Stomach (tissue), 9 donors: Measurements from ENCODE around the gene RCOR3. TPM values are rescaled to one million over a fixed set of nuclear protein-coding genes. Genes with fewer than 3 reads are reported as not detected.

Experiments used
- DNase-seq, 2 donors: peaks; one replicate each; pipeline versions ENCODE4 v3.0.0 to v3.0.0-alpha.2; 2013 to 2019
- H3K27ac ChIP-seq, 5 donors: fragments of 200-600 bp in 4 of 5; sonication (generic) in 4 of 5; one replicate each; pipeline ENCODE4 v1.5.1; 2013 to 2019; ENCODE audit warnings: mild to moderate bottlenecking in 1 of 5, moderate library complexity in 1 of 5
- H3K27me3 ChIP-seq, 3 donors: fragments of 200-600 bp; sonication (generic); one replicate each; pipeline ENCODE4 v1.5.1; 2017 to 2019; ENCODE audit warnings: mixed run types in 1 of 3
- H3K36me3 ChIP-seq, 4 donors: fragments of 200-600 bp; sonication (generic); 1 replicate in 3 of 4; 2 replicates in 1 of 4; pipeline ENCODE4 v1.5.1; 2016 to 2019
- H3K4me1 ChIP-seq, 4 donors: fragments of 200-600 bp; sonication (generic); one replicate each; pipeline ENCODE4 v1.5.1; 2016 to 2019
- H3K4me3 ChIP-seq, 4 donors: fragments of 200-600 bp; sonication (generic) in 3 of 4; one replicate each; pipeline ENCODE4 v1.5.1; 2016 to 2019; ENCODE audit warnings: mild to moderate bottlenecking in 1 of 4
- H3K9me3 ChIP-seq, 4 donors: fragments of 200-600 bp; sonication (generic); one replicate each; pipeline ENCODE4 v1.5.1; 2016 to 2019
- EP300 ChIP-seq: sonication (generic); formaldehyde crosslinking; IDR thresholded peaks from one replicate; pipeline ENCODE4 v1.6.1; 2017; ENCODE audit warnings: antibody characterized with exemption
- POLR2A ChIP-seq, 4 donors: fragments of 450-650 bp; IDR thresholded peaks; one replicate each; pipeline ENCODE4 v1.6.1; 2016; ENCODE audit warnings: antibody characterized with exemption in 4 of 4, control low read depth in 2 of 4, mild to moderate bottlenecking in 1 of 4, moderate library complexity in 1 of 4
- POLR2AphosphoS5 ChIP-seq, 3 donors: sonication (generic); formaldehyde crosslinking; IDR thresholded peaks; one replicate each; pipeline ENCODE4 v1.6.1; 2016; ENCODE audit warnings: antibody characterized with exemption in 3 of 3
- WGBS, 5 donors: extraction: QIAGEN DNeasy Blood & Tissue Kit in 3 of 5; methylation state at CpG; one replicate each; pipeline versions ENCODE4 v1.1.5 to v1.1.7; 2013 to 2018; 5-methylcytosine and 5-hydroxymethylcytosine counted together
- intact Hi-C: fragments of 100-400 bp; cut with DNase I; formaldehyde crosslinking; loops from one replicate; pipeline ENCODE4 v1.15.1; 2023; ENCODE audit warnings: low total_unique reads
- polyA plus RNA-seq, 3 donors: library from polyadenylated mRNA; stranded (reverse); fragments of 200-250 nt; gene quantifications; one replicate each; pipeline ENCODE4 v1.2.3, GENCODE V29; 2013
- total RNA-seq, 5 donors: library from RNA; depleted of rRNA; stranded (reverse); fragments of >200 nt; gene quantifications; one replicate each; pipeline versions ENCODE4 v1.1.0 to v1.2.3, GENCODE V29; 2014 to 2016
- TF ChIP-seq, protein P1 (sequence below), 7 experiments: fragments of 450-650 bp in 4 of 7; fragments of 200-600 bp in 3 of 7; sonication (generic) in 3 of 7; IDR thresholded peaks; one replicate each; pipeline ENCODE4 v1.5.1; 2016 to 2019; ENCODE audit warnings: antibody characterized with exemption in 7 of 7, control low read depth in 2 of 7, mild to moderate bottlenecking in 1 of 7
- donor health status: healthy with polysubstance abuse.
- donor health status: Bipolar disorder and iron deficiency.
- donor health status: healthy.

Gene RCOR3
- total and polyA plus RNA-seq, 8 donors, result 11.1 to 128 (median 22.0) TPM

DNA sequence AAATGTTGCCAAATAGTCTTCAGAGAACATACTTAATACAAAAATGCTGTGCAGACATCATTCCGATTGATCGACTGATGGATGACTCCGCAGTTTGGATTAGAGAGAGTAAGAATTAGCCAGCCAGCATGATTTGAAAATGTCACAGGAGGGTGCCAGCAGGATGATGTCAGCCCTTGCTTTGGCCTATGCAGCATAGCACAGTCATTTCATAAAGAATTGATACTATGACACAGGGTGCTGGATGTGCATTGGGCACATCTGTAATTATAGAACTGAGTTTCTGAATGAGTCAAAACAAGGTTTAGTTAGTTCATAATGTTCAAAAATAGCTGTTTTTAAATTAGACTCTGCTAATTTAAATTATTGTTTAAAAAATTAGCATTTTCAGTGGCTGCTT lies 45.9 kb downstream of the RCOR3 start:
- peaks cover 0 to 6% (median 0%) of the 10 kb centered on the region in 4 donors for H3K4me1 ChIP-seq
- H3K9me3 ChIP-seq, result no peaks in the 10 kb centered on the region
- no peak overlapping the region for H3K27ac ChIP-seq
- DNase-seq, result no peak
- H3K4me3 ChIP-seq, result no peak overlapping the region
- intact Hi-C loops, result no loop called here
- no peaks in the 10 kb centered on the region for H3K27me3 ChIP-seq
- H3K36me3 ChIP-seq, result peaks cover 10 to 63% (median 59%) of the 10 kb centered on the region in 4 donors
- 83 to 93% (median 92%) methylated on average over 3 of the region's 3 CpGs for WGBS, 5 donors
- TF ChIP-seq POLR2A (IDR thresholded peaks at IDR 0.05) (no peak), EP300 (no peak), POLR2AphosphoS5 (IDR thresholded peaks at IDR 0.05) (no peak)
- TF ChIP-seq, protein P1, sequence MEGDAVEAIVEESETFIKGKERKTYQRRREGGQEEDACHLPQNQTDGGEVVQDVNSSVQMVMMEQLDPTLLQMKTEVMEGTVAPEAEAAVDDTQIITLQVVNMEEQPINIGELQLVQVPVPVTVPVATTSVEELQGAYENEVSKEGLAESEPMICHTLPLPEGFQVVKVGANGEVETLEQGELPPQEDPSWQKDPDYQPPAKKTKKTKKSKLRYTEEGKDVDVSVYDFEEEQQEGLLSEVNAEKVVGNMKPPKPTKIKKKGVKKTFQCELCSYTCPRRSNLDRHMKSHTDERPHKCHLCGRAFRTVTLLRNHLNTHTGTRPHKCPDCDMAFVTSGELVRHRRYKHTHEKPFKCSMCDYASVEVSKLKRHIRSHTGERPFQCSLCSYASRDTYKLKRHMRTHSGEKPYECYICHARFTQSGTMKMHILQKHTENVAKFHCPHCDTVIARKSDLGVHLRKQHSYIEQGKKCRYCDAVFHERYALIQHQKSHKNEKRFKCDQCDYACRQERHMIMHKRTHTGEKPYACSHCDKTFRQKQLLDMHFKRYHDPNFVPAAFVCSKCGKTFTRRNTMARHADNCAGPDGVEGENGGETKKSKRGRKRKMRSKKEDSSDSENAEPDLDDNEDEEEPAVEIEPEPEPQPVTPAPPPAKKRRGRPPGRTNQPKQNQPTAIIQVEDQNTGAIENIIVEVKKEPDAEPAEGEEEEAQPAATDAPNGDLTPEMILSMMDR (IDR thresholded peaks at IDR 0.05), result no peak

GRCh38 chr1:211309617-211310016 lies 50.5 kb downstream of the RCOR3 start:
- Histone ChIP-seq H3K9me3 (no peaks in the 10 kb centered on the region), H3K4me1 (no peaks in the 10 kb centered on the region), H3K27me3 (no peaks in the 10 kb centered on the region), H3K4me3 (no peak overlapping the region), H3K27ac (no peak overlapping the region), H3K36me3 (peaks cover 16 to 48% (median 44%) of the 10 kb centered on the region in 4 donors)
- WGBS, 5 donors, result 65 to 86% (median 72%) methylated on average over 3 of the region's 3 CpGs
- no peak for TF ChIP-seq EP300
- TF ChIP-seq, protein P1 (IDR thresholded peaks at IDR 0.05), result no peak
- TF ChIP-seq POLR2AphosphoS5 (IDR thresholded peaks at IDR 0.05), result no peak
- no peak for TF ChIP-seq POLR2A (IDR thresholded peaks at IDR 0.05)
- DNase-seq, result no peak
- intact Hi-C loops, result no loop called here

GRCh38 chr1:211313392-211313791 lies 54.2 kb downstream of the RCOR3 start:
- intact Hi-C loops, result no loop called here
- H3K4me1 ChIP-seq, result no peaks in the 10 kb centered on the region
- TF ChIP-seq, protein P1 (IDR thresholded peaks at IDR 0.05), result no peak
- TF ChIP-seq POLR2A (IDR thresholded peaks at IDR 0.05) (no peak), EP300 (no peak), POLR2AphosphoS5 (IDR thresholded peaks at IDR 0.05) (no peak)
- H3K36me3 ChIP-seq, result peaks cover 19 to 59% (median 52%) of the 10 kb centered on the region in 4 donors
- H3K9me3 ChIP-seq, result no peaks in the 10 kb centered on the region
- DNase-seq, result no peak
- no peaks in the 10 kb centered on the region for H3K27me3 ChIP-seq
- H3K4me3 ChIP-seq, result no peak overlapping the region
- no peak overlapping the region for H3K27ac ChIP-seq
- WGBS, 5 donors, result 92 to 97% (median 95%) methylated on average over 11 of the region's 11 CpGs

DNA sequence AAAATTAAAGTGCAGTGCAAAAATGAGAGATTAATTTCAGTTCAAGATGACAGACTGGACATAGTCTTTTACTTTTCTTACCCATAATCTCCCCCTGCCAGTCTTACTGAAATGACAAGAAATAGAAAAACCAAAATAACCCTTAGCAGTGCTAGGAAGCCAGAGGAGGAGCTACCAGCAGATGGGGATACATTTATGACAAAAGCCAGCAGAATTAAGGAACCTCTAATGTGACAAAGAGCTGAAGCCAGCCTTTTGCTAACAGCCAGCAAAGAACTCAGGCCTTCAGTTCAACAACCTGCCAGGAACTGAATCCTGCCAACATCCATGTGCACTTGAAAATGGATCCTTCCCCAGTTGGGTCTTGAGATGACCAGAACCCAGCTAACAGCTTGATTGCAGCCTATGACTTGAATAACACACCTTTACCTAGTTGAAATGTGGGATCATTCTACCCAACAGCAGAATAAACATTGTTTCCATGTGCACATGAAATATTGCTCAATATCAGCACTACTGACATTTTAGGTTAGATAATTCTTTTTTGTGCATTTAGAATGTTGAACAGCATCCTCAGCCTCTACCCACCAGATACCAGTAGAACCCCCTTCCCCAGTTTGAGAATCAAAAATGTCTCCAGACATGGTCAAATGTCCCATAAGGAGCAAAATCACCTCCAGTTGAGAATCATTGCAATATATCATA lies 59.6 kb downstream of the RCOR3 start:
- Histone ChIP-seq H3K4me1 (peaks cover 0 to 6% (median 0%) of the 10 kb centered on the region in 4 donors), H3K36me3 (peaks cover 10 to 35% (median 33%) of the 10 kb centered on the region in 4 donors), H3K27ac (no peak overlapping the region), H3K27me3 (no peaks in the 10 kb centered on the region), H3K4me3 (no peak overlapping the region), H3K9me3 (no peaks in the 10 kb centered on the region)
- intact Hi-C loops, result no loop called here
- no peak for TF ChIP-seq POLR2A (IDR thresholded peaks at IDR 0.05)
- TF ChIP-seq, protein P1 (IDR thresholded peaks at IDR 0.05), result no peak
- no peak for TF ChIP-seq POLR2AphosphoS5 (IDR thresholded peaks at IDR 0.05)
- TF ChIP-seq EP300, result no peak
- DNase-seq, result no peak
